Measurements from ENCODE around the gene PAFAH2.

PAFAH2 gene

DNA sequence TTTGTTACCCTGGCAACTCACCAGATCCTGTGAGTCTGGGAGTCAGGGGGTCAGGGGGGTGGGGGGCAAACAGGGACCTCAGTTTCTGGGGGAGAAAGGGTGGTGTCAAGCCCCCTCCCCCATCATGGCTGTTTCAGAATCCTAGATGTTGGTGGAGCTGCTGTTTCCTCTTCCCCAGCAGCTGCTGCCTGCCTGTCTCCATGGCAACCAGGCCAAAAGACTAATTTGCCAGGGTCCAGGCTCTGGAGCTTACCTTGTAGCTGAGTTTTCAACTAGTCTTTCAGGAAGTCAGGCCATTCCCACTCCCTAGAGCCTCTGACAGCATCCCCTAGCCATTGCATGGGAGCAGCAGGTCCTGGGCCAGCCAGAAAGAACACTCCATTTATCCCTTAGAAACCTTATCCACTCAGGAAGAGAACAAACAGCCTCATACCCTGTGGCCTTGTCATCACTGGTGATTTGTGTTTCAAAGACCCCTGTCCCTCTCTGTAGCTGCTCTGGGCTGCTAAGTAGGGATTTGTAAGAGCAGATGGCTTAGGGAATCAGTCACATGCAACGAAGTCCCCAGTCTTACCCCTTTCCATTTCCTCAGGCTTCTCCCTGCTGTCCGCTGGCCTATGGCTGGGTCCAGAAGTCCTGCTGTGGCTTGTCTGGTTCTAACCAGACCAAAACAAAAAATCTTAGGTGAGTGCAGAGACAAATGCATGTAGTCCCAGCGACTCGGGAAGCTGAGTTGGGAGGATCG lies 70.2 kb downstream of the PAFAH2 start:
- DNase-seq (ENCODE audit: low spot score): no peak

- DNase-seq (ENCODE audit: low spot score): no peak
These were observed 70.9 kb downstream of the PAFAH2 start for GRCh38 chr1:25926731-25927496.

DNA sequence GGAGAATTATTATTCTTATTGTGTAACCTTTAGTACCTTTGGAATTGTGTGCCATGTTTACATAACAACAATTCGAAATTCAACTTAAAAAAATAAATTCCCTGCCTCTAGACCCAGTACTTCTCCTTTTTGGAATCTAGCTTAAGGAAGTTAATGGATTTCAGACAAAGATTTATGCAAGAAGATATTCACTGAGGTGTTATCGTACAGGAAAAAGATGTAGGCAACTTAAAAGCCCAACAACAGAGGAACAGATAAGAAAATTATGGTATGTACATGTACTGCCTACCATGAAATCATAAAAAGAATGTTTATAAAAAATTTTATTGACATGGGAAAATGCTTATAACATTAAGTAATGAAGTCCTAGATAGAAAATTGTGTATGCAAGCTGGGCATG lies 73.4 kb downstream of the PAFAH2 start:
- no peak for DNase-seq (ENCODE audit: low spot score)

DNA sequence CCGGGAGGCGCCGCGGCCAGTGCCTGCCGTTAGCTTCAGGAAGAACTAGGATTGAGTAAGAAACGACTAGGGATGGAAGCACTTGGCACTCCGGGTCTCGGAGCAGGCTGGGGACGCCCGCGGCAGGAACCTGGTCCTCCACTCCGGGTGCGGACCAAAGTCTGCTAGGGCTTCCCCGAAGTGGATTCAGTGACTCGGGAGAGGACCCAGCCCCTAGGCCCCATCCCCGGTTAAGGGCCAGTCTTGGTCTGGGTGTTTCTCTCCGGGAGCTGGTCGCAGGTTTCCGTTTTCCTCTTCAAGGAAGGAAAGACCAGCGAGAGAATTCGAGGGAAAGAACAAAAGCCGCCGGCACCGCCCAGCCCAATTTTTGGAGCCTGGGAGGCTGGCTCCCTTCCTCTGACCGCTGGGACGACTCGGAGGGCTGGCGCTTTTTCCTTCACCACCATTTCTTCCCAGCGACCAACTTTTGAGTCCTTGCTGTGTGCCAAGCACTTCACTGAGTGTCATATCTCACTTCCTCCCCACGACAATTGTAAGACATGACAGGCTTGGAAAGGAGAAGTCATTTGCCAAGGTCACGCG lies 74.8 kb downstream of the PAFAH2 start:
- DNase-seq (ENCODE audit: low spot score): no peak

- no peak for DNase-seq (ENCODE audit: low spot score)
These were observed 75.5 kb downstream of the PAFAH2 start for GRCh38 chr1:25922056-25922970.

DNA sequence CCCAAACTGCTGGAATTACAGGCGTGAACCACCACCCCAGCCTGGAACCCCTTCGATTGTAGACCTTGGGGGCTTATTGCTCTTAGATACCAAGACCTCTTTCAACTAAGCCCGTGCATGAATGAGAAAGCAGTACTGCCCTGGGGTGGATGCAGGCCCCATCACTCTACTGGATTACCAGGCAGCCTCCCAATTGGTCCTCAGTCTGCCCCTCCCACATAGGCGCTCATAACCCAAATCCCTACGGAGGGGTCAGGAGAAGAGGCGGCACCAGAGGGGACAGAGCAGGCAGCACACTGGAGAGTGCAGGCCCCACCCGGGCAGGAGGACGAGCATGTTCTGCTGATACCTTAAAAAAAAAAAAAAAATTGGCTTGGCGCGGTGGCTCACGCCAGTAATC lies 79.2 kb downstream of the PAFAH2 start:
- no peak for DNase-seq (ENCODE audit: low spot score)

- DNase-seq (ENCODE audit: low spot score): no peak
These were observed 79.9 kb downstream of the PAFAH2 start for GRCh38 chr1:25917996-25918395.

DNA sequence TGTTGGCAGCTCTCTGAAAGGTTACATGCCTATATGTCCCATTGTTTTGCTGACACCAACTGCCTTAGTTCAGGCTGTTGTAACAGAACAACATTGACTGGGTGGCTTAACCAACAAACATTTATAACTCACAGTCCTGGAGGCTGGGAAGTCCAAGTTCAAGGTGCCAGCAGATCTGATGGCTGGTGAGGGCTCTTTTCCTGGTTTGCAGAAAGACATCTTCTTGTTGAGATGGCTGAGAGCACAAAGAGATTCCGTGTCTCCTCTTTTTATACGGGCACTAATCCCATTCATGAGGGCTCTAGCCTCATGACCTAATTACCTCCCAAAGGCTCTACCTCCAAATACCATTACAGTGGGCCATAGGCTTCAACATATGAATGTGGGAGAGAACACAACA lies 81.4 kb downstream of the PAFAH2 start:
- no peak for DNase-seq (ENCODE audit: low spot score)

DNA sequence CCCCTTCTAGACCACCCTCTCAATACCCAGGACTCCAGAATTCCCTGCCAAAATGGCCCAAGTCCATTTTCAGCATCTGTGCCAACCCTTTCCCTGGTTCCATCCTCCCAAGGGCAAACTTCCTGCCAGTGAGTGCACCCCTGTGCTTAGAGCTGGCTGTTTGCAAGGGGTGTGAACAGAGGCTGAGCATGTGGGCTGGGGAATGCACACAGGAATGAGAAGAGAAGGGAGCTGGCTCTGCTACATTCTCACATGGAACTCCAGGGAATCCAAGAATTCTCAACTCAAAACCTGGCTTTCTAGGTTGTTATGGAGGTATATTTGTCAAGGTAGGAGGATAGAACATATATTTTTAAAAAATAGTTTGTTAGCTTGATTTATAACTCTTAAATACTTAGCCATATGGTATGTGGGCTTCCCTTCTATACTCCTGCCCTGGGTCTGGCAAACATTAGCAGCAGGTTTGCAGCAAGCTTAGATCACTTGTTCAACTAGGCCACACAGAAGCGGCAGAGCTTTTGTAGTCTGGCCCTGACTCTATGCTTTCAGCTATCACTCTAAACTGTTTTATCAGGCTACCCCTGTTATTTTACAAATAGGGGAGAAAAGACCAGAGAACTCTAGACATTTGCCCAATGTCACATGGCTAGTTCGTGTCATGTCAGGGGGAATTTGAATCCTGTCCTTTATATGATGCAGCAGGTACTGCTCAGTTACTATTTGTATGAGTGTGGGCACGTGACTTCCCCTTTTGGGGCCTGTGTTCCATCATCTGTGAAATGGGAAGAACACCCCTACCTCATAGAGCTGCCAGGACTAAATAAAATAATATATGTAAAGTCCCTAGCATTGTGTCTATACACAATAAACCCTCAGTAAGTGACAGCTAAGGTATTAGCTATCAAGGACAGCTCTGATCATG lies 83.5 kb downstream of the PAFAH2 start:
- no peak for DNase-seq (ENCODE audit: low spot score)

GRCh38 chr1:25913206-25913605 lies 84.7 kb downstream of the PAFAH2 start:
- no peak for DNase-seq (ENCODE audit: low spot score)

- peak; percentile 82 for DNase-seq (ENCODE audit: low spot score)
These were observed 85.6 kb downstream of the PAFAH2 start for GRCh38 chr1:25912076-25912831.

DNA sequence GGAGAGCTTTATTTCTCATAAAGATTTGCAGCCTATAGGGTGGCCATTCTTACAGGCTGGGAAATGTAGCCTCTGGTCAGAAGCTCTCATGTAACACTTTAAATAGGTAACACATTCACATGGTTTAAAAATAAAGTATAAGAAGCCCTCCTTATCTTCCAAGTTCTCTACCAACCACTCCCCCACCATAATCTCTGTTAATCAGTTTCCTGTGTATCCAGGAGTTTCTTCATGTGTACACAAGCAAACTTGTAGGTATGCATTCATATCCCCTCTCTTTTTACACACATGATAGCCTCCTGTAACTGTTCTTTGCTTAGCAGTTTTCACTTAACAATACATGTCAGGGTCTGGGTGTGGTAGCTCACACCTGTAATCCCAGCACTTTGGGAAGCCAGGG lies 86.7 kb downstream of the PAFAH2 start:
- DNase-seq (ENCODE audit: low spot score): no peak
